GM12892 (cell line): Measurements from ENCODE around the gene RASA2.

Experiments used
- POLR2A ChIP-seq: IDR thresholded peaks from 2 replicates; pipeline ENCODE4 v1.6.1; 2011; ENCODE audit warnings: low read depth, low read length, control low read depth
- POLR2AphosphoS5 ChIP-seq: IDR thresholded peaks from 2 replicates; pipeline ENCODE4 v1.6.1; 2011; ENCODE audit warnings: low read depth, low read length, control low read depth
- TAF1 ChIP-seq: IDR thresholded peaks from 2 replicates; pipeline ENCODE4 v1.6.1; 2011; ENCODE audit warnings: low read depth, mild to moderate bottlenecking, control low read depth, low read length, borderline replicate concordance

GRCh38 chr3:141537856-141538255, 51.0 kb downstream of the RASA2 start:
- TF ChIP-seq POLR2A (no peak), POLR2AphosphoS5 (no peak), TAF1 (no peak)
